ENCODE measurements around the gene ZNF771.

ZNF771 gene

DNA sequence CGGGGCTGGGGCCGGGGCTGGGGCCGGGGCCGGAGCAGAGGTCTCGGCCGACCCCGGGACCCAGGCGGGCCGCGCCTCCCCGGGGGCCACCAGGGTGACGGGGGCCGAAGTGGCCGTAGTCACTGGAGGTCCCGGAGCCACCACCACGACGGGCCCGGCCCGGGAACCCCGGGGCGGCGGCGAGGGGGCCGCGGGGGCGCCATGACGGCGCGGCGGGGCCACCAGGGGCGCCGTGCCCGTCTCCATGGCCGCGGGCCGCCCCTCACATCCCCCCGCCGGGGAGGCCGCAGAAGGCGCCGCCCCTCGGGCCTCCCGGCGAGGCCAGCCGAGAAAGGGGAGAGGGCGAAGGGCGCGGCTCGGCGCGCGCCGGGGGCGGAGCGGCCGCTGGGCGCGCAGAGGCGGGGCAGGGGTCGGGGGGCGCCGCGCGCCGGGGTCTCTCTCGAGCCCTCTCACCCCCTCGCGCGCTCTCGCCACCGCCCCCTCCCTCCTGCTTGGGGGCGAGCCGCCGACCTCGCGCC lies 37.4 kb upstream of the ZNF771 start:
- TF ChIP-seq, protein P1, sequence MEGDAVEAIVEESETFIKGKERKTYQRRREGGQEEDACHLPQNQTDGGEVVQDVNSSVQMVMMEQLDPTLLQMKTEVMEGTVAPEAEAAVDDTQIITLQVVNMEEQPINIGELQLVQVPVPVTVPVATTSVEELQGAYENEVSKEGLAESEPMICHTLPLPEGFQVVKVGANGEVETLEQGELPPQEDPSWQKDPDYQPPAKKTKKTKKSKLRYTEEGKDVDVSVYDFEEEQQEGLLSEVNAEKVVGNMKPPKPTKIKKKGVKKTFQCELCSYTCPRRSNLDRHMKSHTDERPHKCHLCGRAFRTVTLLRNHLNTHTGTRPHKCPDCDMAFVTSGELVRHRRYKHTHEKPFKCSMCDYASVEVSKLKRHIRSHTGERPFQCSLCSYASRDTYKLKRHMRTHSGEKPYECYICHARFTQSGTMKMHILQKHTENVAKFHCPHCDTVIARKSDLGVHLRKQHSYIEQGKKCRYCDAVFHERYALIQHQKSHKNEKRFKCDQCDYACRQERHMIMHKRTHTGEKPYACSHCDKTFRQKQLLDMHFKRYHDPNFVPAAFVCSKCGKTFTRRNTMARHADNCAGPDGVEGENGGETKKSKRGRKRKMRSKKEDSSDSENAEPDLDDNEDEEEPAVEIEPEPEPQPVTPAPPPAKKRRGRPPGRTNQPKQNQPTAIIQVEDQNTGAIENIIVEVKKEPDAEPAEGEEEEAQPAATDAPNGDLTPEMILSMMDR (IDR thresholded peaks at IDR 0.05; ENCODE audit: insufficient read depth, low read depth, low read length, missing control alignments), result no peak
- peak overlapping the region; percentile 51 for H3K4me3 ChIP-seq (ENCODE audit: low read length)
- no peak for DNase-seq (ENCODE audit: low read depth)

DNA sequence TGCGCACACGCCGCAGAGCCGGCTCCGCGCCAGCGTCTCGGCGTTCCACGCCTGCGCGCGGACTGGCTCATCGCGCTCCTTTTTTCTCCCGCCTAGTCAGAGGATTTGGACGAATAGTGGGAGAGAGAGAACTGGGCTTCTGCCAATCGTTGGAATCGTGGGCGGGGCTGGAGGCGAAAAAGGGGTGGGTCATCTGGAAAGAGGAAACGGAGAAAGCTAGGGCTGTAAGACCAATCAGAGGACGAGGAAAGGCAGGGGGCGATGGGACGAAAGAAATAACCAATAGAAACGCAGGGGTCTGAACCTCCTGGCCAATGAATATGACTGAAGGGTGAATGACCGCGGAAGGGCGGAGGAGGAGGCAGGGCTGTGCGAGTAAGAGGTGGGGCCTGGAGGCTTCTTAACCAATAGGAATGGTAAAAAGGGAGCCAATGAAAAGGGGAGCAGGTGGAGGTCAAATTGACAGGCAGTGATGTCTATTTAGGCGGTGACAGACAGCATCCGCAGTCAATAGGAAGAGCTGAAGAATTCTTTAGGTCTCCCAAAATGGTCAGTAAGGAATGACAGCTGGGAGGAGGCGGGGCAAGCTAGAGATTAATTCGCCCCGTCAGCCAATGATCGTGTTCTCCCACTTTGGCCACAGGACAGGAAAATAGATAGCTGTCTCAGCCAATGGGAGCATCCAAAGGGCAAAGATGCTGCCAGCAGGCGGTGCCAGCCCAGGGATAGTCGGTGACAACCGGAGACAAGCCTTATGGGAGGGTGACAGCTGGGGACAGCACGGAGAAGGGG lies 36.8 kb upstream of the ZNF771 start, which contains the start of gene TBC1D10B:
Gene TBC1D10B (minus strand): TSS at position 39 of the 792 bp plus-strand sequence. CDS start 311 bp downstream, outside the sequence.
- peak within 1 kb of the TSS; percentile 52 for H3K4me3 ChIP-seq (ENCODE audit: low read length)
- TF ChIP-seq, protein P1 (IDR thresholded peaks at IDR 0.05; ENCODE audit: insufficient read depth, low read depth, low read length, missing control alignments), result peak; percentile 44
- DNase-seq (ENCODE audit: low read depth), result peak; percentile 100

DNA sequence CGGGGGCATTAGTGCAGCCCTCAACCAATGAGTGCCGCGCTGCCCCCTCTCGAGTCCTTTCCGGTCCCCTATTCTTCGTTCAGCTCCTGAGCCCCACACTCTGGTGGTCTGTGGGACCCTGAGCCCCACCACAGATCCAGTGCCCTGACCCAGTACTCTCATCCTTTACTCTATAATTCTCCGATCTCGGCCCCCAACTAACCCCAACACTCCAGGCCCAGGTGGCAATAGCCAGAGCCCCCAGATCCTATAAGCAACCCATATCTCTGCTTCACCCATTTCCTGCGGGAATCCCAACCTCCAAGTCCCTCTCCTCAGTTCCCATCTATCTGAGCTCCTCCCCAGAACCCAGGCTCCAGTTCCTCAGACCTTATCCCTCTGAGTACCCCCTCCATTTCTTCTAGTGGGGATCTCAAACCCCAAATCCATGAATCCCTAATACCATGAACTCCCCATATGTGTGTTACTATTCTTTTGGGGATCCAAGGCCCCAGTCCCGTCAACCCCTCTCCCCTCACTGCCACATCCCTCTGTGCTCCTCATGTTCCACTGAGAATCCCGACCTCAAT lies 36.1 kb upstream of the ZNF771 start:
- DNase-seq (ENCODE audit: low read depth), result no peak
- TF ChIP-seq, protein P1 (IDR thresholded peaks at IDR 0.05; ENCODE audit: insufficient read depth, low read depth, low read length, missing control alignments), result no peak
- peak overlapping the region; percentile 52 for H3K4me3 ChIP-seq (ENCODE audit: low read length)

DNA sequence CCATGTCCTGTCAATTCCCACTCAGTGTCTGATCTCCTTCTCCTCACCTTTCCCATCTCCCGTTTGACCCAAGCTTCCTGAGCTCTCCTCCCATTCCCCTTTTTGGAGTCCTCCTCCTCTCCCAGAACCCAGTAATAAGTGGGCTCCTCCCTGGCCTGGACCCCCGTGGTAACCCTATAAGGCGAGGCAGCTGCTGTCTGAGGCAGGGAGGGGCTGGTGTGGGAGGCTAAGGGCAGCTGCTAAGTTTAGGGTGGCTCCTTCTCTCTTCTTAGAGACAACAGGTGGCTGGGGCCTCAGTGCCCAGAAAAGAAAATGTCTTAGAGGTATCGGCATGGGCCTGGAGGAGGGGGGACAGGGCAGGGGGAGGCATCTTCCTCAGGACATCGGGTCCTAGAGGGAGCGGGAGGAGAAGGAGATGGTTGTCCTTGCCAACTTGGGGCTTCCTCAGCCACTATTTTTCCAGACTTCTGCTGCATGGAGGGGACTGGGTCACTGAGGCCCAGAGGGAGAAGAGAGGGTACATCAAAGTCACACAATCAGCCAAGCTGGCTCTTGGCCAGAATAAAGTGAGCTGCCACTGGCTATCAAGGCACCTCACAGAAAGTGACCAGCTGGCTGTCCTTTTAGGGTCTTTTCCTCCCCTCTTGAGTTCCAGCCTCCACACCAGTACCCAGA lies 35.2 kb upstream of the ZNF771 start:
- no peak overlapping the region for H3K4me3 ChIP-seq (ENCODE audit: low read length)
- TF ChIP-seq, protein P1 (IDR thresholded peaks at IDR 0.05; ENCODE audit: insufficient read depth, low read depth, low read length, missing control alignments), result no peak
- DNase-seq (ENCODE audit: low read depth), result no peak

DNA sequence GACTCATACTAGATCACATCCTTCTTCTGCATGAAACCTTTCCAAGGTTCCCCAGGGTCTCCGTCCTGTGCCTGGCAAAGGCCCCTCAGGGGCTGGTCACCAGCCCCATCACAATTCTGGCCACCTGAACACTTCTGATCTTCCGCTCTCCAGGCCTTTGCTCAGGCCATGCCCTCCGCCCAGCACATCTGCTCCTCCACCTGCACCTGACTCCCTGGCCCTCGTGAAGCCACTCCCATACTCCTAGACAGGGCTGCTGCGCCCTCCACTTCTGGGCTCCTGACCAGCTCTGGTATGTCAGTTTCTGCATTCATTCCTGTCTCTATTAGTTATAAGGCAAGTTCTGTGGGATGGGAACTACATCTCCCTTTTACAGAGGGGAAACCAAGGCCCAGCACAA lies 34.7 kb upstream of the ZNF771 start:
- no peak overlapping the region for H3K4me3 ChIP-seq (ENCODE audit: low read length)
- DNase-seq (ENCODE audit: low read depth), result no peak
- TF ChIP-seq, protein P1 (IDR thresholded peaks at IDR 0.05; ENCODE audit: insufficient read depth, low read depth, low read length, missing control alignments), result no peak

DNA sequence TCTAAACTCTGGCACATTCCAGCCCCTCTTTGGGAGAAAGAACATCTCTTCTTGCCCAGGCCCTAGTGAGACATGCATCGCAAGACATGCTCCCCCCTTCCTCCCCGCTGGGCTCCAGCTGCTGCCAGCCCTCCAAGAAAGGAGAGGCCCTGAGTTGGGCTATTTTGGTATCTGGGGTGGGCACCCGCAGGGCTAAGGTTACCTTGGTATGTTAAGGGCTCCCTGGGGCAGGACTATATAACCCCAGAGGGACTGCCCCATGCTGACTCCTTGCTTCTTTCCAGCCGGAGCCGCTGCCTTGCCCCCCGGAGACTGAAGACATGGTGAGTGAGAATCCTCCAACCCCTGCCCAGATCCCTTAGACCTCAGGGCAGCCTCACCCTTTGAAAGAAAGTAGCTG lies 32.9 kb upstream of the ZNF771 start, which contains the start of gene MYL11:
Gene MYL11 (plus strand): TSS at position 265 of the 400 bp plus-strand sequence. CDS start 56 bp downstream, at position 321.
- DNase-seq (ENCODE audit: low read depth), result no peak
- H3K4me3 ChIP-seq (ENCODE audit: low read length), result no peak within 1 kb of the TSS
- TF ChIP-seq, protein P1 (IDR thresholded peaks at IDR 0.05; ENCODE audit: insufficient read depth, low read depth, low read length, missing control alignments), result no peak

Data from epithelial cell of esophagus (primary cell).